Heart left ventricle (tissue), 13 donors: Measurements from ENCODE around the gene CIC.
"Not testable (repeated sequence)": the region's sequence is repeated elsewhere in the genome, so short reads cannot be mapped to it uniquely, and the experiment has no call there.

Experiments used
- POLR2A ChIP-seq, 2 donors: fragments of 450-650 bp; IDR thresholded peaks; one replicate each; pipeline ENCODE4 v1.6.1; 2017; ENCODE audit warnings: antibody characterized with exemption in 2 of 2, mild to moderate bottlenecking in 2 of 2, moderate library complexity in 2 of 2
- TF ChIP-seq, protein P1 (sequence below), 12 donors: fragments of 200-600 bp; sonication (generic) in 4 of 12; IDR thresholded peaks; one replicate each; pipeline versions ENCODE4 v1.5.0 to v1.8.0; 2018 to 2022; ENCODE audit warnings: antibody characterized with exemption in 12 of 12, mild to moderate bottlenecking in 5 of 12
- donor health status: ischemic (EF 13 %, LVEDD 7.1; RV severe dilation, severe dysfunction).
- donor health status: DM: no; HTN: yes; CAD: no.
- donor health status: DM: no; HTN: no; CAD: no.
- donor health status: ischemic (EF 25% LVEDD 6.9; RV normal size, moderate dysfunction).
- donor health status: ischemic (EF 25% LVEDD 5.7; RV mildly dilated, moderate dysfunction).
- donor health status: ischemic (EF 35%, LVEDD 5.7; RV mildly dilated, moderate dysfunction).
- donor health status: nonischemic (EF 11% LVEDD 7.7; RV severe dilation, severe dysfunction).
- donor health status: DM: yes; HTN: yes; CAD: no.
- donor health status: PGD.
- donor health status: ischemic (EF 29% LVEDD 5.4; RV normal size, mild dysfunction).
- donor health status: nonischemic (EF 23%, LVEDD 6.1; RV moderate dilation, normal function).

DNA sequence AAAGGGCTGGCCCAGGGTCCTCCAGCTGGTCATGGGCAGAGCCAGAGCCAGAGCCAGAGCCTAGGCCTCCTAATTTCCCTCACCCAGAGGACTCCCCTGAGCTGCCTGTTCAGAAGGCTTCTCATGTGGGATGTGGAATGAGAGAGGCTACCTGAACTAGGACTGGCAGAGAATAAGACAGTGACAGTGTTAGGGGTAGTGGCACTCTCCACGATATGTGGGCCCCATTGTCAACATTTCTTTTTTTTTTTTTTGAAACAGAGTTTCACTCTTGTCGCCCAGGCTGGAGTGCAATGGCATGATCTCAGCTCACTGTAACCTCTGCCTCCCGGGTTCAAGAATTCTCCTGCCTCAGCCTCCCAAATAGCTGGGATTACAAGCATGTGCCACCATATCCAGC is 62.3 kb downstream of the CIC start:
- TF ChIP-seq, protein P1, sequence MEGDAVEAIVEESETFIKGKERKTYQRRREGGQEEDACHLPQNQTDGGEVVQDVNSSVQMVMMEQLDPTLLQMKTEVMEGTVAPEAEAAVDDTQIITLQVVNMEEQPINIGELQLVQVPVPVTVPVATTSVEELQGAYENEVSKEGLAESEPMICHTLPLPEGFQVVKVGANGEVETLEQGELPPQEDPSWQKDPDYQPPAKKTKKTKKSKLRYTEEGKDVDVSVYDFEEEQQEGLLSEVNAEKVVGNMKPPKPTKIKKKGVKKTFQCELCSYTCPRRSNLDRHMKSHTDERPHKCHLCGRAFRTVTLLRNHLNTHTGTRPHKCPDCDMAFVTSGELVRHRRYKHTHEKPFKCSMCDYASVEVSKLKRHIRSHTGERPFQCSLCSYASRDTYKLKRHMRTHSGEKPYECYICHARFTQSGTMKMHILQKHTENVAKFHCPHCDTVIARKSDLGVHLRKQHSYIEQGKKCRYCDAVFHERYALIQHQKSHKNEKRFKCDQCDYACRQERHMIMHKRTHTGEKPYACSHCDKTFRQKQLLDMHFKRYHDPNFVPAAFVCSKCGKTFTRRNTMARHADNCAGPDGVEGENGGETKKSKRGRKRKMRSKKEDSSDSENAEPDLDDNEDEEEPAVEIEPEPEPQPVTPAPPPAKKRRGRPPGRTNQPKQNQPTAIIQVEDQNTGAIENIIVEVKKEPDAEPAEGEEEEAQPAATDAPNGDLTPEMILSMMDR (IDR thresholded peaks at IDR 0.05), result not testable (repeated sequence)
- TF ChIP-seq POLR2A (IDR thresholded peaks at IDR 0.05), result not testable (repeated sequence)
